ENCODE measurements around the gene ARL4A.

Gene ARL4A

DNA sequence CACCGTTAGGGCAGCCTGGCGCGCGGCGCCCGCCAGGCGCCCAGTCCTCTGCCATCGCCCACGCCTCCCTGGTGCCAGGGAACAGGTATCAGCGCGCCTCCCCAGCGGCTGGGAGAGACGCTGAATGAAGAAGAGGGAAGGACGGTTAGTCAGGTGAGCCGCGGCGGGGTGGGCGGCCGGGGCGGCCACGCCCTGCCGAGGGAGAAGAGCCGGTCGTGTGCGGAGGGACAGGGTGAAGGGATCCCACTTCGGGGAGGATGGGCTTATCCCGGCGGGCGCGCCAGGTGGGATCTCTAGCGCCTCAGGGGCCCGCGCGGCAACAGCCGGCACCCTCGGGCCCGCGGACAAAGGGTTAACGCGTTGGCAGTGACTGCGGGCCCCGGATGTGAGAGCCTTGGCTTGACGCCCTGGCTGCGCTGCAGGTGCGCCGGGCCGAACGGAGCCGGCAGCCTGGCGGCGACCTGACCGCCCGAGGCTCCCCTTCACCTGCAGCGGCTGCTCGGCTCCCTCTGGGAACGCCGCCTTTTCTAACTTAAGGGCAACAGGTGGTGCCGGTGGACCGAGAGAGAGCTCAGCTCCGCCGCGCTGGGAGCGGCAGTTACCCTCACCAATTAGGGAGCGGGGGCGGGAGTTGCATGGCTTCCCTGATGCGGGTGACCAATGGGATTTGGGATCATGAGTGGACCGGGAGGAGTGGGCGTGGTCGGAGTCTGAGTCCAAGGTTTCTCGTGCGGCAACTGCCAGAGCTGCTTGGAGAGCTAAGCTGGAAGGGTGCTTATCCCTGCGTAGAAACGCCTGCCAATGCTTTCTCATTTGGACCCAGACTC lies at the start of gene ARL4A:
TSS of gene ARL4A (plus strand) at position 743 of the 827 bp plus-strand sequence. CDS start 622 bp downstream, outside the sequence.
- peak; percentile 99 for DNase-seq (ENCODE audit: low read depth)
- peak within 1 kb of the TSS; percentile 91 for H3K4me3 ChIP-seq (ENCODE audit: low read depth, low read length)
- peak; percentile 52 for TF ChIP-seq CTCF (conservative IDR thresholded peaks at IDR 0.05; ENCODE audit: low read depth, low read length)

DNA sequence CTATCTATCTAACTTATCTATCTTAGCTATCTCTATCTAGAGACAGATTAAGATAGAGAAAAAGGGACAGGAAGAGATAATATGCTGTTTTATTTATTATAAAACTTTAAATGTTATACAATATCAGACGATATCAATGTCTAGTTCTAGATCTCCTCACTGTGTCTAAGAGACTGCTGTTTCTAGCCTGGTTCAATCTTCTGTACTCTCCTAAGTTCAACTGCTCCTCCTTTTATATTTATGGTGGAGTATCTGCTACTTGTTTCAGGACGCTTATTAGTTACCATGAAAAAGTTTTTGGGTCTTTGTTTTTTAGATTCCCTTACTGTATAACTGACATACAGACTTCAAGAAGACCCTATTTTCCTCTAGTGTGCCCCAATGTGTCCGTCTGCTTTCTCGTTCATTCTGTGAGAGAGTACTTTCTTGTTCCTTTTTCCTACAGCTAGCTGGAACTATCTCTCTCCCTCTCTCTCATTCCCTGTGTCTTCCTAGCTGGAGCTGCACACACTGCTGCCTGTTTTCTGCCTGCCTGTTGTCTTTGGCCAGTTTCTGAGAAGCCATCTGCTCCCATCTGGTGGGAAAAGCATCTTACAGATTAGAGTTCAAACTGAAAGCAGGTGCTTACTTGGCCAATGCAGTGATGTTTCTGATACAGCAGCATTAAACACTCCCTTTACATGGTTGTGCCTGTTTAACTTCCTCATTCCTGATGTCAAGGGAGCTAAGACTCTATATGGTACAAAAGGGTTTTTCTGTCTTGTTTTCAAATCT lies 49.4 kb upstream of the ARL4A start:
- no peak for TF ChIP-seq CTCF (conservative IDR thresholded peaks at IDR 0.05; ENCODE audit: low read depth, low read length)
- no peak overlapping the region for H3K4me3 ChIP-seq (ENCODE audit: low read depth, low read length)
- no peak for DNase-seq (ENCODE audit: low read depth)

DNA sequence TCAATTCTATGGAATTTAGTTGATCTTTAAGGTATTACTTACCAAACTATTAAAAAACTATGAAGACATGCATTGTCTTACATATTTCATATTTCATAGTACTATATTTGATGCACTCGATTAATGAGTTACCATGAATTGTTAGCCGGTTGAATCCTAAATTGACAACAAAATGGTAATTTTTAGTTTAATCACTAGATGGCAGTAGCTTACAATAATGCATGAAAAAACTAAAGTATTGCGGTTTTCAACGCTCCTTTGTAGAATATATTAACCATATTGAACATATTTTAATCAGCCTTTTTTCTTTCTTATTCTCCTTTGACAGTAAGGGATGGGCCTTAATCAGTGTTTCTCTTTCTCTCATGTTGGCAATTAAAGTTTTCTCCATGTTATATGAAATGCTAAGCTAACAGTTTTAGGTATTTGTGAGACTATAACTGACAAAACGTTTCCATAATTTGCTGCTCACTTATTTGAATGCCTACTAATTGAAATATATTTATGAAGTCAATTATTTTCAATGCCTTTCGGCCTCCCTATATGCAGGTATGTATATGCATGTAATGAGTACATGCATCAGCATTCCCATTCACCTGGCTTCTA lies 48.5 kb upstream of the ARL4A start:
- H3K4me3 ChIP-seq (ENCODE audit: low read depth, low read length), result no peak overlapping the region
- TF ChIP-seq CTCF (conservative IDR thresholded peaks at IDR 0.05; ENCODE audit: low read depth, low read length), result peak; percentile 59
- DNase-seq (ENCODE audit: low read depth), result peak; percentile 64

GRCh38 chr7:12640299-12641096 lies 46.9 kb upstream of the ARL4A start:
- no peak overlapping the region for H3K4me3 ChIP-seq (ENCODE audit: low read depth, low read length)

DNA sequence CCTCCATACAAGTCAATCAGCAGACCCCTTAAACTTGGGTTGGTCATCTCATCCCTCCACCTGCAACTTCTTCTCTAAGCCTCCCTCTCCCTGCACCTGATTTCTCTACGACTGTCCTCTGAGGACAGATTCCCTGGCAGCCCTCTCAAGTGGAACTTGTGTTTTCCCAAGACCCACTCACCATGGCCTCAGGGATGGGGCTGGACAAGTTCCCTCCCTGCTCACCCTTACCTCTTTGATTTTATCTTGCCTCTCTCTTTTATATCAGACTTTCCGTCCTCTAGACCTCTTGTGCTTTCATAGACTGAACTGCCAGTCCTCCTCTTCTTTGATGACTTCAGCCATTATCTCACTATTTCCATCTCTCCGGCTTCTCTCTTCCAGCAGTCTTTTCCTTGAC lies 46.2 kb upstream of the ARL4A start:
- TF ChIP-seq CTCF (conservative IDR thresholded peaks at IDR 0.05; ENCODE audit: low read depth, low read length), result no peak
- DNase-seq (ENCODE audit: low read depth), result no peak
- H3K4me3 ChIP-seq (ENCODE audit: low read depth, low read length), result no peak overlapping the region

More at GRCh38 chr7:12640299-12641096, 46.9 kb upstream of the ARL4A start:
- TF ChIP-seq CTCF (conservative IDR thresholded peaks at IDR 0.05; ENCODE audit: low read depth, low read length), result no peak
- DNase-seq (ENCODE audit: low read depth), result no peak

DNA sequence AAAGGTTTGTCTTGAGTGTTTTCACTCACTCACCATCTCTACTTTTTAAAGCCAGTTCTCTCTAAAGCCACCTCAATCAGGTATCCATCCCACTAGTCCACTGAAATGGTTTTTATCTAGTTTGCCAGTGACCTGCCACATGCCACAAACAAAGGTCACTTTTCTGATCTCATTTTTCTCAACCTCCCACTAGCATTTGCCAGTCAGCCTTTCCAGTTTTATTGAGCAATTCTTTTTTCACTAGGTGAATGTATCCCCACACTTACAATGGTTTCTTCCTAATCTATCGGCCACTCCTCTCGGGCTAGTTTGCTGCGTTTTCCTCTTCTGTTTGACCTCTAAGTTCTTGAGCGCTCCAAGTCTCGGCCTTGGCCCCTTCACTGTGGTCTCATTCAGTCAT lies 44.9 kb upstream of the ARL4A start:
- no peak for TF ChIP-seq CTCF (conservative IDR thresholded peaks at IDR 0.05; ENCODE audit: low read depth, low read length)

More for the DNA sequence above, 44.9 kb upstream of the ARL4A start:
- DNase-seq (ENCODE audit: low read depth), result no peak
- H3K4me3 ChIP-seq (ENCODE audit: low read depth, low read length), result no peak overlapping the region

All from choroid plexus epithelial cell (primary cell).